ENCODE results near the gene PCDHGA8.

The PCDHGA8 gene

DNA sequence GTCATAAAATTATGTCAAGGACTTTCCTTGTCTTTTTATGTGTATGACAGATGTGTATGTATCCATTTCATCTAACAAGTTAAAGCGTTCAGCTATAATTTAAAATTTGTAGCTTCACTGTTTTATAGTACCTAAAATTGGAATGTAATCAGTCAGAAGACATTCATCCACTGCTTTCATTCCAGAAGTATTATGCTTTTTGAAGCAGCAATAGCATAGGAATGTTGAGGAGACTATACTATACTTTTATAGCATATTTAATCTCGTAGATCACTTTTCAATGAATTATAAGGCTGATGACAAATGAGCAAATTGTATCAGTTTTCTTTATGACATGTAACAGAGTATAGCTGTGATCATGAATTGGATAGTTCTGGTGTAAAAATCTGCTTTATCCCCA lies 44.8 kb downstream of the PCDHGA8 start:
- DNase-seq (ENCODE audit: extremely low spot score) = no peak
- ChIA-PET CTCF (no interaction called here), POLR2A (no interaction called here)
- TF ChIP-seq LEF1 (IDR thresholded peaks at IDR 0.05; ENCODE audit: borderline replicate concordance) (no peak), NFRKB (IDR thresholded peaks at IDR 0.05) (no peak), FOXA1 (IDR thresholded peaks at IDR 0.05) (no peak), ZNF384 (IDR thresholded peaks at IDR 0.05) (no peak), FOXM1 (IDR thresholded peaks at IDR 0.05; ENCODE audit: borderline replicate concordance) (no peak), L3MBTL2 (conservative IDR thresholded peaks at IDR 0.05) (no peak), ELF4 (IDR thresholded peaks at IDR 0.05) (no peak), SP1 (IDR thresholded peaks at IDR 0.05) (no peak), ARNT (IDR thresholded peaks at IDR 0.05) (no peak), PKNOX1 (IDR thresholded peaks at IDR 0.05) (no peak), FOXK2 (IDR thresholded peaks at IDR 0.05) (no peak), TARDBP (IDR thresholded peaks at IDR 0.05) (no peak), BHLHE40 (IDR thresholded peaks at IDR 0.05; ENCODE audit: borderline replicate concordance) (no peak), CTBP1 (IDR thresholded peaks at IDR 0.05; ENCODE audit: borderline replicate concordance) (no peak), SUZ12 (IDR thresholded peaks at IDR 0.05) (no peak)

DNA sequence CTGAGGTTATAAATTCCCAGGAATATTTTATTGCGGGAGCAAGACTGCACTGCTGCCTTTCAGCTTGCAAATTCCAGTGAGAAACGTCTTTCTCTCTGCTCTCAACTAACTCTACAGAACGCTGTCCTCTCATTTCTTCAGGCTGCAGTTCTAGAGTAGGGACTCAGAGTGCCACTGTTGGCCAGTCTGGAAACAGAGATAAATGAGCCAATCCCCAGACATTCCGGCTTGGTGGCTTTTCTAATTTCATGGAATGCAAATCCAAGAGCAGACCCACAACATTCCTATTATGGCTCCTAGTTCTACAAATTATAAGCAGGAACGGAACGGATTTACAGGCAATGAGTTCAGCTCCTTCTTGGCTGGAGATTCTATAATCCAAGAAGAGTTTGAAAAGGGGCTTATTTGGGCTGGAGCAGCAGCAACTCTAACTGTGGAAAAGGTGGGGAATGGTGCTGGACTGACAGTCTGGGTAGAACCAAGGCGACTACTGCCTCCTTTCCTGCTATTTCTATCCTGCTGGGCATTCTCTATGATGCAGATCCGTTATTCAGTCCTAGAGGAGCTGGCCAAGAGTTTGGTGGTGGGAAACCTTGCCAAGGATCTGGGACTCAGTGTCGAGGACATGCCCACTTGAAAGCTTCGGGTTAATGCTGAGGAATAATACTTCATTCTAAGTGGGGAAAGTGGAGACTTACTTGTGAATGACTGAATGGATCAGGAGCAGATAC lies 47.1 kb downstream of the PCDHGA8 start:
- ChIA-PET CTCF (no interaction called here), POLR2A (no interaction called here)
- DNase-seq (ENCODE audit: extremely low spot score) = no peak
- TF ChIP-seq LEF1 (IDR thresholded peaks at IDR 0.05; ENCODE audit: borderline replicate concordance) = no peak
- TF ChIP-seq NFRKB (IDR thresholded peaks at IDR 0.05) = no peak

DNA sequence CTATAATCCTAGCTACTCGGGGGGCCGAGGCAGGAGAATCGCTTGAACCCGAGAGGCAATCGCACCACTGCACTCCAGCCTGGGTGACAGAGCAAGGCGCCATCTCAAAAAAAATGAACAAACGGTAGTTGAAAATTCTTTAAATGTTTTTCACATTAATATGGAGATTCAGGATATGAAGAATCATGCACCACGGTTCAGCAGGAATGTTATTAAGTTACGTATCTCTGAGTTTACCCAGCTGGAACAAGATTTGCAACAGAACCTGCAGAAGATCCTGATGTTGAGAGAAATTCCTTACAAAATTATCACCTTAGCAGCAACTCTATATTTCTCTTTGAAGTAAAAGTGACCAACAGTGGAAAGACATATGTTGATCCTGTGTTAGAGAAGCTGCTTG lies 47.9 kb downstream of the PCDHGA8 start:
- no peak for DNase-seq (ENCODE audit: extremely low spot score)
- TF ChIP-seq ELF4 (IDR thresholded peaks at IDR 0.05) (no peak), PKNOX1 (IDR thresholded peaks at IDR 0.05) (no peak), HDGF (IDR thresholded peaks at IDR 0.05; ENCODE audit: borderline replicate concordance) (no peak), FOXA1 (IDR thresholded peaks at IDR 0.05) (no peak), SP1 (IDR thresholded peaks at IDR 0.05) (no peak), BHLHE40 (IDR thresholded peaks at IDR 0.05; ENCODE audit: borderline replicate concordance) (no peak), TARDBP (IDR thresholded peaks at IDR 0.05) (no peak), LEF1 (IDR thresholded peaks at IDR 0.05; ENCODE audit: borderline replicate concordance) (no peak), CTBP1 (IDR thresholded peaks at IDR 0.05; ENCODE audit: borderline replicate concordance) (no peak), NFRKB (IDR thresholded peaks at IDR 0.05) (no peak), L3MBTL2 (conservative IDR thresholded peaks at IDR 0.05) (no peak), ARNT (IDR thresholded peaks at IDR 0.05) (no peak), SUZ12 (IDR thresholded peaks at IDR 0.05) (no peak), FOXK2 (IDR thresholded peaks at IDR 0.05) (no peak), ZNF384 (IDR thresholded peaks at IDR 0.05) (no peak), FOXM1 (IDR thresholded peaks at IDR 0.05; ENCODE audit: borderline replicate concordance) (no peak)
- POLR2A ChIA-PET = no interaction called here
- CTCF ChIA-PET = no interaction called here

DNA sequence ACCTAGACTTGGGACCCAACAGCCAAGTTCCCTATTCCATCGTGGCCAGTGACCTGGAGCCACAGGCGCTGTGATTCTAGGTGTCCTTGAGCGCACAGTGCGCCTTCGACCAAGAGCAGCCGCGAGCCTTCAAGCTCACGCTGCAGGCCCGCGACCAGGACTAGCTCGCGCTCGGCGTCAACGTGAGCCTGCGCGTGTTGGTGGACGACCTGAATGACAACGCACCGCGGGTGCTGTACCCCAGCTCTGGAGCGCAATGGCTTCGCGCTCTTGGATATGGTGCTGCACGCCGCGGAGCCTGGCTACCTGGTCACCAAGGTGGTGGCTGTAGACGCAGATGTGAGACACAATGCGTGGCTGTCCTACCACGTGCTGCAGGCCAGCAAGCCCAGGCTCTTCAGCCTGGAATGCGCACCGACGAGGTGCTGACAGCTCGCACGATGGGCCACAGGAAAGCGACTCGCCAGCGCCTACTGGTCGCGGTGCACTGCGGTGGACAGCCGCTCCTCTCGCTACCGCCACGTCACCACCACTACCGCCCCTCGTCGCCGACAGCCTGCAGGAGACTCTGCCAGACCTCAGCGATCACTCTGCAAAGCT lies 49.2 kb downstream of the PCDHGA8 start:
- POLR2A ChIA-PET = no interaction called here

More for the DNA sequence above, 49.2 kb downstream of the PCDHGA8 start:
- DNase-seq (ENCODE audit: extremely low spot score) = no peak
- TF ChIP-seq LEF1 (IDR thresholded peaks at IDR 0.05; ENCODE audit: borderline replicate concordance) = no peak
- no peak for TF ChIP-seq SP1 (IDR thresholded peaks at IDR 0.05)
- no peak for TF ChIP-seq CTBP1 (IDR thresholded peaks at IDR 0.05; ENCODE audit: borderline replicate concordance)
- TF ChIP-seq SUZ12 (IDR thresholded peaks at IDR 0.05) = no peak
- TF ChIP-seq PKNOX1 (IDR thresholded peaks at IDR 0.05) = no peak
- TF ChIP-seq ARNT (IDR thresholded peaks at IDR 0.05) = no peak
- TF ChIP-seq BHLHE40 (IDR thresholded peaks at IDR 0.05; ENCODE audit: borderline replicate concordance) = no peak
- TF ChIP-seq NFRKB (IDR thresholded peaks at IDR 0.05) = no peak
- no peak for TF ChIP-seq TARDBP (IDR thresholded peaks at IDR 0.05)
- TF ChIP-seq HDGF (IDR thresholded peaks at IDR 0.05; ENCODE audit: borderline replicate concordance) = no peak
- TF ChIP-seq L3MBTL2 (conservative IDR thresholded peaks at IDR 0.05) = no peak
- no peak for TF ChIP-seq ZNF384 (IDR thresholded peaks at IDR 0.05)
- no peak for TF ChIP-seq FOXM1 (IDR thresholded peaks at IDR 0.05; ENCODE audit: borderline replicate concordance)
- TF ChIP-seq FOXA1 (IDR thresholded peaks at IDR 0.05) = no peak
- TF ChIP-seq FOXK2 (IDR thresholded peaks at IDR 0.05) = no peak
- no peak for TF ChIP-seq ELF4 (IDR thresholded peaks at IDR 0.05)
- CTCF ChIA-PET = no interaction called here

Measured in HEK293T (cell line).